NOMO-1 (cell line): ENCODE data around the gene PLA2G4E.

Source experiments
- DNase-seq, 2 experiments: peaks; one replicate each; lab custom pipeline; 2025; ENCODE audit not compliant: unreplicated experiment in 2 of 2; lab: John Stamatoyannopoulos, UW

The PLA2G4E gene, protein sequence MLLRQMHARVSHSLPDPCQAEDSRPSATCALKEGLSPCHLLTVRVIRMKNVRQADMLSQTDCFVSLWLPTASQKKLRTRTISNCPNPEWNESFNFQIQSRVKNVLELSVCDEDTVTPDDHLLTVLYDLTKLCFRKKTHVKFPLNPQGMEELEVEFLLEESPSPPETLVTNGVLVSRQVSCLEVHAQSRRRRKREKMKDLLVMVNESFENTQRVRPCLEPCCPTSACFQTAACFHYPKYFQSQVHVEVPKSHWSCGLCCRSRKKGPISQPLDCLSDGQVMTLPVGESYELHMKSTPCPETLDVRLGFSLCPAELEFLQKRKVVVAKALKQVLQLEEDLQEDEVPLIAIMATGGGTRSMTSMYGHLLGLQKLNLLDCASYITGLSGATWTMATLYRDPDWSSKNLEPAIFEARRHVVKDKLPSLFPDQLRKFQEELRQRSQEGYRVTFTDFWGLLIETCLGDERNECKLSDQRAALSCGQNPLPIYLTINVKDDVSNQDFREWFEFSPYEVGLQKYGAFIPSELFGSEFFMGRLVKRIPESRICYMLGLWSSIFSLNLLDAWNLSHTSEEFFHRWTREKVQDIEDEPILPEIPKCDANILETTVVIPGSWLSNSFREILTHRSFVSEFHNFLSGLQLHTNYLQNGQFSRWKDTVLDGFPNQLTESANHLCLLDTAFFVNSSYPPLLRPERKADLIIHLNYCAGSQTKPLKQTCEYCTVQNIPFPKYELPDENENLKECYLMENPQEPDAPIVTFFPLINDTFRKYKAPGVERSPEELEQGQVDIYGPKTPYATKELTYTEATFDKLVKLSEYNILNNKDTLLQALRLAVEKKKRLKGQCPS

DNA sequence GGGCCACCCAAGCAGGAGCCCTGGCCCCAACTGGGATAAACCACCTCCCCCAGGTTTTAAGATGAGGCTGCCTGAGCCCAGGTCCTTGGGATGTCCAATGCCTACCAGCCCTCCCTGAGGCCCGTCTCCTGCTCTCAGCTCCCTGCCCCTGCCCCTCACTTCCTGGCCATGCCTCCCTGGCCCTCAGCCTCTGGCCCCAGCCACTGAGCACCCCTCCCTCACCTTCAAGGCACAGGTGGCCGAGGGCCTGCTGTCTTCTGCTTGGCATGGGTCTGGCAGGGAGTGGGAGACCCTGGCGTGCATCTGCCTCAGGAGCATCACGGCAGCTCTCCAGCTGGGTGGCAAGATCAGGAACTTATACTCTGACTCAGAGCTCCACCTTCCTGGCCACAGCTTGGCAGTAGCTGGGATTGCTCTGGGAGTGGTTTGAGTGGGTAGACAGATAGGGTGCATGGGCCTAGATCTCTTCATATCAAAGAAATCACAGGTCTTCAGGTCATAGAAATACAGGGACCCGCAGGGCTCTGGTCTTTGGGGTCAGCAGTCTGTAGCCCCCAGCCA is at the start of gene PLA2G4E:
TSS of gene PLA2G4E (minus strand) at position 330 of the 561 bp plus-strand sequence. CDS start at position 318, 12 bp downstream.
- DNase-seq: no peak

DNA sequence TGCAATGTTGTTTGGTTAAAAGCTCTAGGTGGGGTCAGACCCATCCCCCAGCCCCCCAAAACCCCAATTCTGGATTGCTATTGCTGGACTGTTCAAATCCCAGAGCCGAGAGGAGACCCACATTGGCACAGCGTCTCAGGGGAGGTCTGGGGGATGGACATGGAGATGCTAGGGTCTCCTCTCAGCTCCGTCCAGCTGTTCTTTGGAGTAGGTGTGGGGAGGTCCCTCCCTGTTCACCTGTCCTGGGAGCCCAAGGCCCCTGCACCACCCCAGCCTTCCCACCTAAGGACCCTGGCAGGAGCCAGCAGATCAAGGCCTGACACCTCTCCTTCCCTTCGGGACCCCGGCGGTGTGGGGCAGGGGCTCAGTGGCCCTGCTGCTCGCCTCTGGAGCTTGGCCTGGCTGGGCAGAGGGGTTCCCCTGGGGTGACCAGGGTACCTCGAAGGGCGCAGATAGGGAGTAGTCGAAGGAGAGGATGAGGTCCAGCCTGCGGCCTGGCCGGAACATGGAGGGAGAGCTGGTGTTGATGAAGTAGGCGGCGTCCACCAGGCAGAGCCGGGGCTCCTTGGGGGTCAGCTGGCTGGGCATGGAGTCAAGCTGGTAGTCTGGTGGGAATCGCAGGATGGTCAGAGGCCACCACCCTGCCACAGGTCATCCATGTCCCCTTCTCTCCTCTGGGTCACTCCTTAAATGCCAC is 49.6 kb upstream of the PLA2G4E start:
- no peak for DNase-seq

DNA sequence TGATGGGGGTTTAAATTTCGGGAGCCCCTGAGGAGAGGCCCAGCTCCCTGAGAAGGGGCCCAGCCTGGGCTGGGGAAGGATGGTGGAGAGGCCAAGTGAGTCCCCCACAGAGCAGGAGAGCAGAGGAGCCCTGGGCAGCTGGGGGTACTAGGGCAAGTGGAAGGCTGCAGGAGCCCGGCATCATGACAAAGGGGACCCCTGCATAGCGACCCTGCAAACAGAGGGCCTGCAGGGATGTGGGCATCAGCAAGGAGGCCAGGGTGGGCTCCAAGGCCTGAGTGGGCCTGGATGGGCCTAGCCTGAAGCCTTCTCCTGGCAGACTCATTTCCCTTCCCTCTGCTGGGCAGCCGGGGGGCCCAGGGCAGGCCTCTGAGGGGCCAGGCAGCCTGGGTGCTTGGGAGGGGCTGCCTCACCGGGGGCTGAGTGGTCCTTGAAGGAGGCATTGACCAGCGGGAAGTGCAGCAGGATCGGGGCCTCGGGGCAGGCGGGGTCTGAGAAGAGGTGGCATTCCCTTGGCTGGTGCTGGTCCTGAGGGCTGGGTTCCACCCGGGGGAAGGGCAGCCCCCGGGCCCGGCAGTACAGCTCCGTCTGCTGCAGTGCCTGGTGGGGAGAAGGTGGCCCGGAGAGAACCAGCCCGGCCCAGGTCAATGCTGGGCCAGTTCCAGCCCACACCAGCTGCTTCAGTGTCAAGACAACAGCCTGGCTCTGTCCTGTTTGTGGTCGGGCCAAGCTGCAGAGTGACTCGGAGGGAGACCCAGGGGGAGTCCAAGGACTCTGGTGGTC is 48.8 kb upstream of the PLA2G4E start:
- no peak for DNase-seq

DNA sequence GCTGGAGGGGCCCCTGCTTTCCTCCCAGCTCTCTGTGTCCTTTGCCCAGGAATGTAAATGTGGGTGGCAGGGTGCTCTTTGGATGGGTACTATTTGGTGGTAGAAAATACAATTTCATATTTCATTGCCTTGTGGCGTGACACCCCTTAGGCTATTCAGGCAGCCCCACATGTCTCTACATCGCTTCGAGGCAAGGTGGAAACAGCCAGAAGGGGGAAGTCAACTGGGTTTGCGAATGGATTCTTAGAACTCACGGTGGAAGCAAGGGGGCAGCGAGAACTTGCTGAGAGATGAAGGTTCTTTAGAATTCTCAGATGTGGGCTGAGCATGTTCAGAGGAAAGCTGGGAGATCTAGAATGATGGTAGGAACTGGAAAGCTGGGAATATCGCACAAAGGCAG is 48.2 kb upstream of the PLA2G4E start:
- no peak for DNase-seq

- DNase-seq: no peak
Observed at GRCh38 chr15:42068601-42069000, 47.8 kb upstream of the PLA2G4E start.

- no peak for DNase-seq
Observed at GRCh38 chr15:42066764-42067415, 46.0 kb upstream of the PLA2G4E start.

DNA sequence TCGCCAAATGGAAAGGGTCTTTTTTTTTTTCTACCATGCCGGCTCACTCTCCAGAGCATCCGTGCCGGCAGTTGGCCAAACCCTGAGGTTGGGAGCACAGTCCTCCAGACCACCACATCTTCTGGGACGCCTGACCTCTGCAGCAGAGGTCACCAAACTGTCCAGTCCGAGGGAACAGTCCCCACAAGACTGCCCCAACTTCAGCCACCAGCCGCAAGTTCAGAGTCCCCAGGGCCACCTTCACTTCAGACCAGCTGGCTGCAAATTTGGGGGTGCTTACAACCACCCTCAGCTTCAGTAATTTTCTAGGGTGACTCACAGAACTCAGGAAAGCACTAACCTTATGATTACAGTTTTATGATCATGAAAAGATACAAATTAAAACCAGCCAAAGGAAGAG is 44.6 kb upstream of the PLA2G4E start:
- no peak for DNase-seq

- DNase-seq: no peak
Observed at GRCh38 chr15:42065033-42065432, 44.2 kb upstream of the PLA2G4E start.

GRCh38 chr15:42064271-42064670 is 43.4 kb upstream of the PLA2G4E start:
- DNase-seq: no peak

DNA sequence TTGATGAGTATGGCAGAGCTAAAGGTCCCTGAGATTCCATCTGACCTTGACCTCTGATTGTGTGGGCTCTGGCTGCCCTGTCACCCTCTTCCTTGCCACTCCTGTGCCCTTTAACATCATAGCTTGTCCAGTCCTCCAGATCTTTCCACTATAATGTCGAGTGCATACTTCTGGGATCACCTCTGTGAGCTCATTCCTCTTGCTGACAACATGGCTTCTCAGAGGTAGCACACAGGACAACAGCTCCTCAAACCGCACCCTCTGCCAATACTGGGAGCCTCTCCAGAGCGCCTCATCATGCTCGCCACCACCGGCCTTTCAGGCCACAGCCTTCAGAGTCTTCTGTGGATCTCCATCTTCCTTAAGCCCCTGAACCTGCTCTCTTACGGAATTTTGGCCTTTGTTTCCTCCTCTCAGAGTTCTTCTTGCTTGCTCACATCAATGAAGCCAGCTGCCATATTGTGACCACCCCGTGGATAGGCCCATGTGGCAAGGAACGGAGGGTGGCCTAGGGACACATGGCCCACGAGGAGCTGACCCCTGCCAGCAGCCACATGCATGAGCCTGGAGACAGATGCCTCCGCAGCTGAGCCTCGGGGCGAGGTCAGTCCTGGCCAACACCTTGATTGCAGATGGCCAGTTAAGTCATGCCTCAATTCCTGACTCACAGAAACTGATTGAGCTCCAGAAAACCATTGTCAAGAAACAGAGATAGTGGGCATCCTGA is 42.4 kb upstream of the PLA2G4E start:
- DNase-seq: no peak

DNA sequence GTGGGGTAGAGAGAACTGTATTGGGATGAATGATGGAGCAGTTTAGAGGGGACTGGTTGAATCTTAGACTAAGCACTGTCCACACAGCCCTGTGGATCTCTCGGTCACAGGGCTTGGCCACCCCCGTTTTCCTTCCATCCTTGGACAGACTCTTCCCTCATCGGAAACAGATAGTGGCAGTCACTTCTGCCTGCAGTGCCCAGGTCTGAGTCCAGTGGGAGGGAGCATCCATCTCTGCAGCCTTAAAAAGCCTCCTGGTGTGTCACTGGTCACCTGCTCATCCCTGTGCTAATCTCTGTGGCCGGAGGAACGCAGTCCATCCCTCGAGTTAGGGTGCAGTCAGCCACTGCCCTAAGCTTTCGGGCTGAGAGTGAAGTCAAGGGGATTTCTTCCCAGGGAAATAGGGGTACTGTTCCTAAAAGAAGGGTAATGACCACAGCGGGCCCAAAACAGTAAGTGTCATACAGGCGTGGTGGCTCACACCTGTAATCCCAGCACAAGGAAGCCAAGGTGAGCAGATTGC is 41.5 kb upstream of the PLA2G4E start:
- no peak for DNase-seq

DNA sequence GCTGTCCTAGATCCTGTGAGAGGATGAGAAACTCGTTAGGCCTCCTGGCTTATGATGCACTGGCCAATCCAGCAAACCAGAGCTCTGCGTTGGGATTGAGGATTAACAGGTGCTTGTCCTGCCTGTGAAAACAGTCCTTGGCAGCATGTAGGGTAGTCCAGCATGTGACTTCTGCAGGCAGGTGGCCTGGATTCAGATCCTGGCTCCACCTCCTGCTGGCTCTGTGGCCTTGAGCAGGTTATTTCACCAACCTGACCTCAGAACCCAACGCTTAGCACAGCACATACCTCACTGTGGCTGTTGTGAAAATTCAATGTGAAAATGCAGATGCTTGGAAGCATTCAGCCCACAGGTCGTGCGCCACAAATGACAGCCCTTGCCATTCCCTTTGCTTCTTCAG is 40.0 kb upstream of the PLA2G4E start:
- no peak for DNase-seq

- DNase-seq: no peak
Observed at GRCh38 chr15:42060477-42060763, 39.6 kb upstream of the PLA2G4E start.

DNA sequence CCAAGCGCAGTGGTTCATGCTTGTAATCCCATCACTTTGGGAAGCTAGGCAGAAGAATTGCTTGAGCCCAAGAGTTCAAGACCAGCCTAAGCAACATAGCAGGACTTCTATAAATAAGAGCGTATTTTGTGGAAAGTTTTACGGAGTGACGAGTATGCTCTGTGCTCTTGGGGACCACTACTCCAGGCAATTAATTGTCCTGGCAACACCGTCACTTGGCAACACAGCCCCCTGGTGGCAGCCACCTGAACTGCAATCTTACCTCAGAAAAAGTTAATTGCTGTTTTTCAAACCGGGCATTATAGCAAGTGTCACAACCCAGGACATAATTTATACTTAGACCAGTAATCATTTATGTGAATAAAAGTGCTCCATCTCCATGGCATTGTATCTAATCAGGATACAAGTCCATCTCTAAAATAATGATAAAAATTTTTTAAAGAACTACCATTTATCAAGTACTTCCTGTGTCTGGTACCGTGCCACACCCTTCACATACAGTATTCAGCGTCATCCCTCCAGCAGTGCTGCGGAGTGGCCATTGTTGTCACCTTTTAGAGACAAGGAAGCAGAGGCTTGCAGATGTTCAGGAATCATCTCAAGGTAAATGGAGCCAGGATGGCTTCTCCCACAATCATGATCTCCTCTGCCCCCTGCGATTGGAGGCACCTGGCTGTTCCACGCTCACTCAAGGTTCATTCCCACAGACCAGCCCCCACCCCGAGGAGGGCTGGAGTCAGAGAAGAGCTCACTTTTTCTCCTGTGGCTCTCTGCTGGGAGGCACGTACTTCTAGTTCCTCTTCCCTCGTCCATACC is 39.0 kb upstream of the PLA2G4E start:
- peak; percentile 47 to 67 for DNase-seq

DNA sequence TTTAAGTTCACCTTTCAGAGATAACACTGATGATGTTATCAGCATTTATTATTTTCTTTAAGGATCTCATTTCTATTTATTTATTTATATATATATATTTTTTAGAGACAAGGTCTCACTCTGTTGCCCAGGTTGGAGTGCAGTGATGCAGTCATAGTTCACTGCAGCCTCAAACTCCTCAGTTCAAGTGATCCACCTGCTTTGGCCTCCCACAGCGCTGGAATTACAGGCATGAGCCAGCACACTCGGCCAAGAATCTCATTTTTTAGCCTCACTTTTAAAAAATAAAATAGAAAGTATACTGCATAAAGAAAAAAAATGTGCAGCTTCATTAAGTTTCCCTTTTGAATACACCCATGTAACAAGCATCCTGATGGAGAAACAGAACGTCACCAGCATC is 37.9 kb upstream of the PLA2G4E start:
- DNase-seq: no peak

- DNase-seq: no peak
Observed at GRCh38 chr15:42057799-42058646, 37.2 kb upstream of the PLA2G4E start.
